C4-2B (cell line): ENCODE data around the gene ZNF429.
"Not testable (repeated sequence)": the region's sequence is repeated elsewhere in the genome, so short reads cannot be mapped to it uniquely, and the experiment has no call there.

ENCODE experiments used
- ZFX ChIP-seq: fragments of 450-650 bp; IDR thresholded peaks from 2 replicates; pipeline ENCODE4 v1.6.1; 2017
- TF ChIP-seq, protein P1 (sequence below): fragments of 450-650 bp; conservative IDR thresholded peaks from 2 replicates; pipeline ENCODE4 v1.5.1; 2017; ENCODE audit warnings: mild to moderate bottlenecking

DNA sequence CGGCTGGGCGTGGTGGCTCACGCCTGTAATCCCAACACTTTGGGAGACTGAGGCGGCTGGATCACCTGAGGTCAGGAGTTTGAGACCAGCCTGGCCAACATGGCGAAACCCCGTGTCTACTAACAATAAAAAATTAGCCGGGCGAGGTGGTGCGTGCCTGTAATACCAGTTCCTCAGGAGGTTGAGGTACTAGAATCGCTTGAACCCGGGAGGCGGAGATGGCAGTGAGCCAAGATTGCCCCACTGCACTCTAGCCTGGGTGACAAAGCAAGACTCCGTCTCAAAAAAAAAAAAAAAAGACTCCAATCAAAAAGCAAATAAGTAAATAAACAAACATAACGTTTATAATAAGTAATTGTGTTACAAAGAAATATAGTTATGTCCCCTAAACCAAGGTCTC, 23.0 kb upstream of the ZNF429 start:
- TF ChIP-seq, protein P1, sequence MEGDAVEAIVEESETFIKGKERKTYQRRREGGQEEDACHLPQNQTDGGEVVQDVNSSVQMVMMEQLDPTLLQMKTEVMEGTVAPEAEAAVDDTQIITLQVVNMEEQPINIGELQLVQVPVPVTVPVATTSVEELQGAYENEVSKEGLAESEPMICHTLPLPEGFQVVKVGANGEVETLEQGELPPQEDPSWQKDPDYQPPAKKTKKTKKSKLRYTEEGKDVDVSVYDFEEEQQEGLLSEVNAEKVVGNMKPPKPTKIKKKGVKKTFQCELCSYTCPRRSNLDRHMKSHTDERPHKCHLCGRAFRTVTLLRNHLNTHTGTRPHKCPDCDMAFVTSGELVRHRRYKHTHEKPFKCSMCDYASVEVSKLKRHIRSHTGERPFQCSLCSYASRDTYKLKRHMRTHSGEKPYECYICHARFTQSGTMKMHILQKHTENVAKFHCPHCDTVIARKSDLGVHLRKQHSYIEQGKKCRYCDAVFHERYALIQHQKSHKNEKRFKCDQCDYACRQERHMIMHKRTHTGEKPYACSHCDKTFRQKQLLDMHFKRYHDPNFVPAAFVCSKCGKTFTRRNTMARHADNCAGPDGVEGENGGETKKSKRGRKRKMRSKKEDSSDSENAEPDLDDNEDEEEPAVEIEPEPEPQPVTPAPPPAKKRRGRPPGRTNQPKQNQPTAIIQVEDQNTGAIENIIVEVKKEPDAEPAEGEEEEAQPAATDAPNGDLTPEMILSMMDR = not testable (repeated sequence)
- not testable (repeated sequence) for TF ChIP-seq ZFX
